Loucy (cell line): ENCODE measurements around the gene MDFI.

ENCODE experiments used
- EZH2phosphoT487 ChIP-seq: fragments of 200-600 bp; IDR thresholded peaks from 2 replicates; pipeline ENCODE4 v1.6.1; 2018; ENCODE audit warnings: antibody characterized with exemption, mild to moderate bottlenecking, moderate library complexity, borderline replicate concordance
- TF ChIP-seq, protein P1 (sequence below): fragments of 200-600 bp; sonication (generic); conservative IDR thresholded peaks from 2 replicates; pipeline ENCODE4 v1.5.1; 2014; ENCODE audit warnings: mild to moderate bottlenecking, antibody characterized with exemption, low read length

- TF ChIP-seq, protein P1, sequence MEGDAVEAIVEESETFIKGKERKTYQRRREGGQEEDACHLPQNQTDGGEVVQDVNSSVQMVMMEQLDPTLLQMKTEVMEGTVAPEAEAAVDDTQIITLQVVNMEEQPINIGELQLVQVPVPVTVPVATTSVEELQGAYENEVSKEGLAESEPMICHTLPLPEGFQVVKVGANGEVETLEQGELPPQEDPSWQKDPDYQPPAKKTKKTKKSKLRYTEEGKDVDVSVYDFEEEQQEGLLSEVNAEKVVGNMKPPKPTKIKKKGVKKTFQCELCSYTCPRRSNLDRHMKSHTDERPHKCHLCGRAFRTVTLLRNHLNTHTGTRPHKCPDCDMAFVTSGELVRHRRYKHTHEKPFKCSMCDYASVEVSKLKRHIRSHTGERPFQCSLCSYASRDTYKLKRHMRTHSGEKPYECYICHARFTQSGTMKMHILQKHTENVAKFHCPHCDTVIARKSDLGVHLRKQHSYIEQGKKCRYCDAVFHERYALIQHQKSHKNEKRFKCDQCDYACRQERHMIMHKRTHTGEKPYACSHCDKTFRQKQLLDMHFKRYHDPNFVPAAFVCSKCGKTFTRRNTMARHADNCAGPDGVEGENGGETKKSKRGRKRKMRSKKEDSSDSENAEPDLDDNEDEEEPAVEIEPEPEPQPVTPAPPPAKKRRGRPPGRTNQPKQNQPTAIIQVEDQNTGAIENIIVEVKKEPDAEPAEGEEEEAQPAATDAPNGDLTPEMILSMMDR = no peak
- TF ChIP-seq EZH2phosphoT487 = no peak
These were observed 16.5 kb downstream of the MDFI start for GRCh38 chr6:41654698-41655151.
